GM12892 (cell line): Measurements from ENCODE around the gene NSRP1.
"Not testable (repeated sequence)": the region's sequence is repeated elsewhere in the genome, so short reads cannot be mapped to it uniquely, and the experiment has no call there.

ENCODE experiments used
- POLR2A ChIP-seq: IDR thresholded peaks from 2 replicates; pipeline ENCODE4 v1.6.1; 2011; ENCODE audit warnings: low read depth, low read length, control low read depth
- POLR2AphosphoS5 ChIP-seq: IDR thresholded peaks from 2 replicates; pipeline ENCODE4 v1.6.1; 2011; ENCODE audit warnings: low read depth, low read length, control low read depth
- TAF1 ChIP-seq: IDR thresholded peaks from 2 replicates; pipeline ENCODE4 v1.6.1; 2011; ENCODE audit warnings: low read depth, mild to moderate bottlenecking, control low read depth, low read length, borderline replicate concordance

DNA sequence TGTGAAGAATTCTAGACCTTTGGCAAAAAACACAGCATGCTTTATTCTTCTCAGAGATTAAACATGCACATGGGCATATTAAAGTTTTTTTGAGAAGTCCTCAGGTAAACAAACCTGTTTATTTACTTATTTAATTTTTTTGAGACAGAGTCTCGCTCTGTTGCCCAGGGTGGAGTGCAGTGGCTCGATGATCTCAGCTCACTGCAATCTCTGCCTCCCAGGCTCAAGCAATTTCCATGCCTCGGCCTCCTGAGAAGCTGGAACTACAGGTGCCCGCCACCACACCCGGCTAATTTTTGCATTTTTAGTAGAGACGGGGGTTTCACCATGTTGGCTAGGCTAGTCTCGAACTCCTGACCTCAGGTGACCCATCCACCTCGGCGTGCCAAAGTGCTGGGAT is 84.0 kb downstream of the NSRP1 start:
- TF ChIP-seq POLR2A, TAF1, POLR2AphosphoS5: not testable (repeated sequence)
